PC-9 (cell line): Measurements from ENCODE around the gene PRXL2B. TPM values are rescaled to one million over a fixed set of nuclear protein-coding genes. Genes with fewer than 3 reads are reported as not detected.

Experiments used
- BruUV-seq: library from RNA; stranded (reverse); fragments of 400-500 nt; replicated peaks from 2 replicates; lab custom pipeline; 2021; lab: Mats Ljungman, UMichigan
- CTCF ChIA-PET: fragments of 300-600 bp; sonication (Branson Sonifier 250); formaldehyde crosslinking; loops from one replicate; lab custom pipeline; 2022; ENCODE audit warnings: antibody characterized with exemption; lab: Charles Lee
- POLR2A ChIA-PET: fragments of 300-600 bp; sonication (Branson Sonifier 250); formaldehyde crosslinking; loops from one replicate; lab custom pipeline; 2022; ENCODE audit warnings: antibody characterized with exemption; ENCODE audit not compliant: unreplicated experiment; lab: Charles Lee
- DNase-seq, 2 experiments: peaks; one replicate each; pipeline versions ENCODE4 v3.0.0 to v3.0.0-alpha.2; 2015 to 2022; ENCODE audit warnings: mixed read lengths in 1 of 2
- H2AFZ ChIP-seq: fragments of 200-600 bp; sonication (generic); 2 replicates; pipeline ENCODE4 v1.8.1; 2017; ENCODE audit warnings: antibody characterized with exemption
- H3F3A ChIP-seq: fragments of 200-600 bp; sonication (generic); 2 replicates; pipeline ENCODE4 v1.8.1; 2017; ENCODE audit warnings: antibody characterized with exemption, mild to moderate bottlenecking, low read depth; ENCODE audit not compliant: insufficient read depth
- H3K27ac ChIP-seq: fragments of 200-600 bp; sonication (generic); 2 replicates; pipeline ENCODE4 v1.6.1; 2016; ENCODE audit warnings: mixed run types
- H3K27me3 ChIP-seq: fragments of 200-600 bp; sonication (generic); 2 replicates; pipeline ENCODE4 v1.6.1; 2016; ENCODE audit warnings: low read depth, mixed run types; ENCODE audit not compliant: insufficient read depth
- H3K36me3 ChIP-seq: fragments of 200-600 bp; sonication (generic); 2 replicates; pipeline ENCODE4 v1.6.1; 2016; ENCODE audit warnings: low read depth, mixed run types
- H3K4me1 ChIP-seq: fragments of 200-600 bp; sonication (generic); replicated peaks from 2 replicates; pipeline ENCODE4 v1.6.1; 2016; ENCODE audit warnings: mixed run types; ENCODE audit not compliant: insufficient read depth
- H3K4me2 ChIP-seq: fragments of 200-600 bp; sonication (generic); 2 replicates; pipeline ENCODE4 v1.6.1; 2017; ENCODE audit warnings: mixed run types
- H3K4me3 ChIP-seq: fragments of 200-600 bp; sonication (generic); 2 replicates; pipeline ENCODE4 v1.6.1; 2016; ENCODE audit warnings: mixed run types
- H3K79me2 ChIP-seq: fragments of 200-600 bp; sonication (generic); 2 replicates; pipeline ENCODE4 v1.6.1; 2017; ENCODE audit warnings: low read depth, mixed run types
- H3K9me2 ChIP-seq: fragments of 200-600 bp; sonication (generic); 2 replicates; pipeline ENCODE4 v1.8.1; 2017; ENCODE audit warnings: mild to moderate bottlenecking; ENCODE audit not compliant: insufficient read depth
- H3K9me3 ChIP-seq: fragments of 200-600 bp; sonication (generic); 2 replicates; pipeline ENCODE4 v1.8.1; 2016; ENCODE audit warnings: low read depth; ENCODE audit not compliant: insufficient read depth
- H4K20me1 ChIP-seq: fragments of 200-600 bp; sonication (generic); 2 replicates; pipeline ENCODE4 v1.8.1; 2017; ENCODE audit not compliant: insufficient read depth
- CTCF ChIP-seq: fragments of 200-600 bp; sonication (generic); conservative IDR thresholded peaks from 2 replicates; pipeline ENCODE4 v1.6.1; 2017; ENCODE audit warnings: mixed run types, antibody characterized with exemption, mild to moderate bottlenecking, moderate library complexity
- EZH2 ChIP-seq: fragments of 200-600 bp; sonication (generic); IDR thresholded peaks from 2 replicates; pipeline ENCODE4 v1.8.0; 2017; ENCODE audit warnings: antibody characterized with exemption, low read depth
- intact Hi-C: fragments of 100-400 bp; cut with micrococcal nuclease; formaldehyde crosslinking; loops from one replicate; pipeline ENCODE4 v1.10.0; 2022; ENCODE audit not compliant: unreplicated experiment
- total RNA-seq: library from RNA; stranded (reverse); gene quantifications from 2 replicates; pipeline ENCODE4 v1.2.3, GENCODE V29; 2021

Gene PRXL2B
- total RNA-seq, 1 experiment from 2014 or later: 26.1 TPM

- no peak overlapping the region for H3K27ac ChIP-seq
Observed at GRCh38 chr1:2587860-2588571, 1.4 kb downstream of the PRXL2B start.

GRCh38 chr1:2588661-2589430 is 2.3 kb downstream of the PRXL2B start:
- intact Hi-C loops: loop anchor here (5.0 to 10.0 kb wide), 2 partner anchors 56 to 177 kb away; partner anchors contain the start of gene PEX10

More at GRCh38 chr1:2587860-2588571, 1.4 kb downstream of the PRXL2B start:
- Histone ChIP-seq H3K9me3 (no peaks in the 10 kb centered on the region), H3F3A (peaks cover 9% of the 10 kb centered on the region; the same call in 1 of the 2 replicates), H3K27me3 (no peaks in the 10 kb centered on the region), H3K9me2 (no peaks in the 10 kb centered on the region), H4K20me1 (no peaks in the 10 kb centered on the region), H2AFZ (no peak overlapping the region), H3K4me1 (no peaks in the 10 kb centered on the region), H3K79me2 (0 out of 2 replicates have a peak, but pooled peaks cover 6% of the 10 kb centered on the region), H3K4me3 (no peak overlapping the region; the same call in 1 of the 2 replicates), H3K4me2 (peak overlapping the region; percentile 82; the same call in 1 of the 2 replicates), H3K36me3 (no peaks in the 10 kb centered on the region)
- ChIA-PET POLR2A (no interaction called here), CTCF (no interaction called here)
- no peak for DNase-seq
- intact Hi-C loops: loop anchor here (2.0 to 10.0 kb wide), 4 partner anchors 57 to 383 kb away; partner anchors contain the start of genes PANK4 and PEX10
- BruUV-seq: no TSS peak
- TF ChIP-seq EZH2 (no peak), CTCF (no peak)

More at GRCh38 chr1:2588661-2589430, 2.3 kb downstream of the PRXL2B start:
- H3K36me3 ChIP-seq: no peaks in the 10 kb centered on the region
- no peak for DNase-seq
- no peak for TF ChIP-seq CTCF
- TF ChIP-seq EZH2: no peak
- H2AFZ ChIP-seq: no peak overlapping the region
- peaks cover 9% of the 10 kb centered on the region; the same call in 1 of the 2 replicates for H3F3A ChIP-seq
- H4K20me1 ChIP-seq: no peaks in the 10 kb centered on the region
- ChIA-PET POLR2A (no interaction called here), CTCF (no interaction called here)
- no peaks in the 10 kb centered on the region for H3K9me3 ChIP-seq
- H3K9me2 ChIP-seq: no peaks in the 10 kb centered on the region
- no peak overlapping the region for H3K4me2 ChIP-seq
- H3K79me2 ChIP-seq: 0 out of 2 replicates have a peak, but pooled peaks cover 6% of the 10 kb centered on the region
- H3K27ac ChIP-seq: no peak overlapping the region
- H3K4me1 ChIP-seq: no peaks in the 10 kb centered on the region
- no peak overlapping the region for H3K4me3 ChIP-seq
- BruUV-seq: no TSS peak
- no peaks in the 10 kb centered on the region; the same call in 1 of the 2 replicates for H3K27me3 ChIP-seq
